GM13976 (cell line): ENCODE data around the gene PROCR.
"Not testable (repeated sequence)": the region's sequence is repeated elsewhere in the genome, so short reads cannot be mapped to it uniquely, and the experiment has no call there.

Source experiments
- DNase-seq: peaks from one replicate; pipeline ENCODE4 v3.0.0; 2012; ENCODE audit warnings: low spot score
- in situ Hi-C: fragments of 300-500 bp; cut with MboI; formaldehyde crosslinking; loops from one replicate; pipeline ENCODE4 v1.12.0; 2022; ENCODE audit warnings: low sequenced_read_pairs, mixed read lengths, inconsistent platforms; ENCODE audit not compliant: unreplicated experiment
- TF ChIP-seq, protein P1 (sequence below): IDR thresholded peaks from 2 replicates; pipeline ENCODE4 v1.5.1; 2012; ENCODE audit warnings: borderline replicate concordance, mild to moderate bottlenecking; ENCODE audit not compliant: insufficient read depth; ENCODE audit errors: extremely low read depth, missing control alignments, control extremely low read depth

PROCR gene

GRCh38 chr20:35173576-35174192 is 1.8 kb downstream of the PROCR start:
- TF ChIP-seq, protein P1, sequence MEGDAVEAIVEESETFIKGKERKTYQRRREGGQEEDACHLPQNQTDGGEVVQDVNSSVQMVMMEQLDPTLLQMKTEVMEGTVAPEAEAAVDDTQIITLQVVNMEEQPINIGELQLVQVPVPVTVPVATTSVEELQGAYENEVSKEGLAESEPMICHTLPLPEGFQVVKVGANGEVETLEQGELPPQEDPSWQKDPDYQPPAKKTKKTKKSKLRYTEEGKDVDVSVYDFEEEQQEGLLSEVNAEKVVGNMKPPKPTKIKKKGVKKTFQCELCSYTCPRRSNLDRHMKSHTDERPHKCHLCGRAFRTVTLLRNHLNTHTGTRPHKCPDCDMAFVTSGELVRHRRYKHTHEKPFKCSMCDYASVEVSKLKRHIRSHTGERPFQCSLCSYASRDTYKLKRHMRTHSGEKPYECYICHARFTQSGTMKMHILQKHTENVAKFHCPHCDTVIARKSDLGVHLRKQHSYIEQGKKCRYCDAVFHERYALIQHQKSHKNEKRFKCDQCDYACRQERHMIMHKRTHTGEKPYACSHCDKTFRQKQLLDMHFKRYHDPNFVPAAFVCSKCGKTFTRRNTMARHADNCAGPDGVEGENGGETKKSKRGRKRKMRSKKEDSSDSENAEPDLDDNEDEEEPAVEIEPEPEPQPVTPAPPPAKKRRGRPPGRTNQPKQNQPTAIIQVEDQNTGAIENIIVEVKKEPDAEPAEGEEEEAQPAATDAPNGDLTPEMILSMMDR: no peak
- no peak for DNase-seq
- in situ Hi-C loops: no loop called here

DNA sequence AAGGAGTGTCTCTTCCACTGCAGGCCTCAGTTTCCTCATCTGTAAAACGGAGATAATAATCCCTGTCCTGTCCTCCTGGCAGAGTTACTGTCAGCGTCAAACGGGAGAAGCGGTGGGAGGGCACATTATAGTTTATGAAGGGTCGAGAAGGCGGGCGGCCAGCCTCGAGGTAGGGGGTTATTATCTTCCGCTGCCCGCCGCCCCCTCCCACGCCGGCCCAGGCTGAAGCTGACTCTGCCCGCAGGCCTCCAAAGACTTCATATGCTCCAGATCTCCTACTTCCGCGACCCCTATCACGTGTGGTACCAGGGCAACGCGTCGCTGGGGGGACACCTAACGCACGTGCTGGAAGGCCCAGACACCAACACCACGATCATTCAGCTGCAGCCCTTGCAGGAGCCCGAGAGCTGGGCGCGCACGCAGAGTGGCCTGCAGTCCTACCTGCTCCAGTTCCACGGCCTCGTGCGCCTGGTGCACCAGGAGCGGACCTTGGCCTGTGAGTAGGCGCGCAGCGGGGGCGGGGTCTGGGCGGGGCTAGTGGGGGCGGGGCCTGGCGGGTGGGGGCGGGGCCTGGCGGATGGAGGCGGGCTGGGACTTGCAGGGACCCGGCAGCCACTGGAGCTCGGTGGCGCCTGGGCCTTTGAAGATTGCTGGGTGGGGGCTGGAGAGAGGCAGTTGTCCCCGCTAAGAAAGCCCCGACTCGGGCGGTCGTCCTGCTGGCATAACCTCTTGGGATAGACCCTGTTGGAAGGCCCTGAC is 2.8 kb downstream of the PROCR start:
- DNase-seq: no peak
- in situ Hi-C loops: no loop called here
- TF ChIP-seq, protein P1: no peak

GRCh38 chr20:35176132-35176531 is 4.3 kb downstream of the PROCR start:
- in situ Hi-C loops: no loop called here
- no peak for DNase-seq
- TF ChIP-seq, protein P1: no peak

- TF ChIP-seq, protein P1: no peak
- no peak for DNase-seq
- in situ Hi-C loops: no loop called here
Observed at GRCh38 chr20:35179292-35180212, 7.7 kb downstream of the PROCR start.

DNA sequence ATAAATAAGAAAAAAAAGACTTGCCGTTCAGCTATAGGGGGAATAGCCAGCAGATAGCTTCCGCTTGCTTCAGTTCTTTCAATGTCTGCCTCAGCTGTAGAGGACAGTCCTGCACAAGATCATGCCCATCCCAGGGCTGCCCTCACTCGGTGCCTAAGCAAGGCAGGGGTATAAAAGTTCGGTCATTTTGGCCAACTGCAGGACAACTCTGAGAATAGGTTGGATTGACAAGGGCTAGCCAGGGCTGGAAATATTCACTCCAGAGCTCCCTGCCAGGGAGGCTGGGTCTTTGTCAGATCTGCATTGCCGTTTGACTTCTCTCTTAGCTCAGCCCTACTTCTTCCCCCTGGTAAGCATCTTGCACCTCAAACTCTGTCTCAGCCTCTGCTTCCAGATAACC is 8.4 kb downstream of the PROCR start:
- in situ Hi-C loops: no loop called here
- DNase-seq: no peak
- TF ChIP-seq, protein P1: no peak

- in situ Hi-C loops: no loop called here
- DNase-seq: no peak
- TF ChIP-seq, protein P1: no peak
Observed at GRCh38 chr20:35181731-35182130, 9.9 kb downstream of the PROCR start.

- DNase-seq, in situ Hi-C loops: not testable (repeated sequence)
Observed at GRCh38 chr20:35186691-35187289, 14.9 kb downstream of the PROCR start.
